Astrocyte of the hippocampus (primary cell): ENCODE data around the gene TFB2M.

Experiments used
- DNase-seq: peaks from one replicate; pipeline ENCODE4 v3.0.0; 2011; ENCODE audit warnings: low read depth, low spot score

TFB2M gene

GRCh38 chr1:246554201-246554600, 11.9 kb downstream of the TFB2M start:
- no peak for DNase-seq

DNA sequence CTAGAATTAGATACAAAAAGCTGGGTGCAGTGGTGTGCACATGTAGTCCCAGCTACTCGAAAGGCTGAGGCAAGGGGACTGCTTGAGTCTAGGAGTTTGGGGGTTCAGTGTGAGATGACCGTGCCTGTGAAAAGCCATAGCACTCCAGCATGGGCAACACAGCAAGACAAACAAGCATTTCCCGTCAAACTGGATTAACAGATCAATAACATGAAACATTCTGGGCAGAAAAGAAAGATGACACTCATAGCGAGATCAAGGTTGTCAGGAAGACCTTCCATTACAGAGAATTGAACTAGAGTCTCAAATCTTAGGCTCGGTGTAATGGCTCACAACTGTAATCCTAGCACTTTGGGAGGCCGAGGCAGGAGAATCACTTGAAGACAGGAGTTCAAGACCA, 14.0 kb downstream of the TFB2M start:
- DNase-seq = no peak

- no peak for DNase-seq
Observed at GRCh38 chr1:246550402-246550801, 15.7 kb downstream of the TFB2M start.

- DNase-seq = no peak
Observed at GRCh38 chr1:246549665-246550064, 16.4 kb downstream of the TFB2M start.

DNA sequence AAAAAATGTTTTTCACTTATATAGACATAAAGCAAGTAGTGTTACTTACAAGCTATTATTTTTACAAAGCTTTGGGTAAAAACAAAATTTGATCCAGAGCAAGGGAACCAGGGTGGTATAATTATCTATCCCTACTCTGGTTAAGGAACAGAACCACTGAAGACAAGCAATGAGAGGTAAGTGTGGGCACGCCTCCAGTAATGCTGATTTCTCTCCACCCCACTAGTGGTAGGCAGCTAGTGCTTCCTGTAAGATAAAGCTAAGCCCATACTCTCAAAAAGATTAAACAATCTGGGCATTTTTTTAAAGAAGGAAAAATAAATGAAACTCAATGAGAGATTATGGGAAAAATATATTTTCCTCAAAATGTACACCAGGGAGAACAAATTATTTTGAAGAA, 22.1 kb downstream of the TFB2M start:
- no peak for DNase-seq

DNA sequence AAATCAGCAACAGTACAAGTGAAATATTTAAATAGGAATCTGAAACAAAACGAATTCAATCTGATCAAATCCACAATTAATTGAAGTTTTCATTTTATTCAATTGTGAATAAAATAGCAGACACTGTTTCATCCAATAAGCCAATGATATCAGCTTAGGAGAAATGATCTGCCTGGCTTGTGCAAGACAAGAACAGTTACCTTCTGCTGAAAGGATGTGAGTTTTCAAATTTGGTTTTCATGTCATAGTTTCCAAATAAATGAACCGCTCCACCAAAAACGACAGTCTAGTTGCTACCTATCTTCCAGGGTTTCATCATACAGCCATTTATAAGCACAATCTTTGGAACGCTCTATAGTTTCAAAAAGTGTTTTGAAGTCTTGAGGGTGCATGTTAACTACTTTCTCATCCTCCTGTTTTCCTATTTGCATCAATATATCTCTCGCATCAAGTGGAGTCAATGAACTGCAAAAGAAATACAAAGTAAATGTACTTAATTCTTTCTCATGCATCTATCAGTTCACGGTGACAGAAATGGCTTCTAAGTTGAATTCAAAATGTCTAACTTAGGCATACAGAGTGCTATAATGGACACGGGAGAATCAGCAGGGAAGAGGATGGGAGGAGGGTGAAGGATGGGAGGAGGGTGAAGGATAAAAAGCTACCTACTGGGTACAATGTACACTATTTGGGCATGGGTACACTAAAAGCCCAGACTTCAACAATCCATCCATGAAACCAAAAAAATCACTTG, 25.1 kb downstream of the TFB2M start:
- DNase-seq = no peak

- DNase-seq = no peak
Observed at GRCh38 chr1:246537887-246538286, 28.2 kb downstream of the TFB2M start.

GRCh38 chr1:246537441-246537840, 28.6 kb downstream of the TFB2M start:
- DNase-seq = no peak

GRCh38 chr1:246534114-246534513, 31.9 kb downstream of the TFB2M start:
- DNase-seq = no peak

DNA sequence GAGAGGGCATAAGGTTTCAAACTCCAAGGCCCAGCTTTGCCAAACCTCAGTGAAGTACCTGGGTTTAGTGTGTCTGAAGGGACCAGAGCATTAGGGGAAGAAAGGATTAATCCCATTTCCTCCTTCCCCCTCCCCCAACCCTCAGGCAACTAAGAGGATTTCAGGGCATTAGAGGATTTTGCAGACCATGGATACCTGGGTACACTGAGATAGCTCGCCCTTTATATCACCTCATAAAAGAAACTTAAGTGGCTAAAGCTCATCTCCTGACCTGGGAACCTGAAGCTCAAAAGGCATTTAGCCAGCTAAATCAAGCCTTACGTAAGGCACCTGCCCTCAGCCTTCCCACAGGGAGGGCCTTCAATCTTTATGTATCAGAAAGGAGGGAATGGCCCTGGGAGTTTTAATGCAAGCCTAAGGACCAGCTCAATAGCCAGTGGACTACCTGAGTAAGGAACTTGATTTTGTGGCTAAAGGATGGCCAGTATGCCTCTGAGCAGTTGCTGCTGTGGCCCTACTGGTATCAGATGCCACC, 32.6 kb downstream of the TFB2M start:
- DNase-seq = no peak

DNA sequence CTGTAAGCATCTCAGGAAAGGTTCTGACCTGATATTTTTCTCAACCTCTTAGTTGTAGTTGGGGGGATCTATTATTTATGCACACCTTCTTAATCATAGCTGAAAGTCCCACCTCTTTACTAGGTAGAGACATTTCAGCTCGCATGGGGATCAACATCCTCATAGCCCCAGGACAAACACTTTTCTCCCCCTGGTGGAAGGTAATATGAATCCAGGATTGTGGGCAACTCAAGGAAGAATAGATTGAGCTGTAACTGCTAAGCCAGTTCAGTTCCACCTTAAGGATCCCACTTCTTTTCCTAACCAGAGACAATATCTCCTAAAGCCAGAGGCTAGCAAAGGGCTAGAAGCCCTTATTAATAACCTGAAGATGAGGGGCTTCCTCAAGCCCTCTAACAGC, 33.5 kb downstream of the TFB2M start:
- DNase-seq = no peak

GRCh38 chr1:246530482-246530881, 35.6 kb downstream of the TFB2M start:
- DNase-seq = no peak

- no peak for DNase-seq
Observed at GRCh38 chr1:246528933-246529731, 36.9 kb downstream of the TFB2M start.

DNA sequence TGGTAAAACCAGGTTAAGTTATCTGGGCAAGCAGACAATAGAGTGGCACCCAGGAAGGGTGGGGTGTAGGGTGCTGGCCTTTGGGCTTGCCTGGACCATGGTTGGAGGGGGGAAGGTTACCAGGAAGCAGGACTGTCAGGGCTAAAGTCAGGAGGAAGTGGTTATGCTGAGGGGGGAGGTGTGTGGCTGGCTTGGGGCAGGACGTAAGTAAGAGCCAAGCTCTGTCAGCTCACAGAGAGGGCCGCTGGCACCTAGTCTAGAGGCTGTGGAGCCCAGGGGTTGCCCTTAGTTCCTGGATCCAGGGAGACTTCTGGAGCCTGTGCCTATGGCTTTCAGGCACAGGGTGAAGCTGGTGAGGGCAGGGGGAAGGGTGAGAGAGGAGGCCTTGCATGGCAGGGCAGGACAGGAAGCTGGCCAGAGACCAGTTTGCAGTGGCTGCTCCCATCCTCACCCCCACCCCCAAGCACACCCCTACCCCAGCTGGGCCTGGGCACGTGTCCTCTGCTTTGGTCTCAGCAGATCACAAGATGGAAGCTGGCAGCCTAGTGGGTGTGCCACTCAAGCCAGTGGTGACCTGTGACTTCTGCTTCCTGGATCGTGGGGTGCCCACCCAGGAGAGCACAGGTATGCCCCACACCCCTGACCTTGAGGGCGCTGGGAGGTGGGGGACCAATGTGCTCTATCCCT, 38.5 kb downstream of the TFB2M start:
- no peak for DNase-seq

DNA sequence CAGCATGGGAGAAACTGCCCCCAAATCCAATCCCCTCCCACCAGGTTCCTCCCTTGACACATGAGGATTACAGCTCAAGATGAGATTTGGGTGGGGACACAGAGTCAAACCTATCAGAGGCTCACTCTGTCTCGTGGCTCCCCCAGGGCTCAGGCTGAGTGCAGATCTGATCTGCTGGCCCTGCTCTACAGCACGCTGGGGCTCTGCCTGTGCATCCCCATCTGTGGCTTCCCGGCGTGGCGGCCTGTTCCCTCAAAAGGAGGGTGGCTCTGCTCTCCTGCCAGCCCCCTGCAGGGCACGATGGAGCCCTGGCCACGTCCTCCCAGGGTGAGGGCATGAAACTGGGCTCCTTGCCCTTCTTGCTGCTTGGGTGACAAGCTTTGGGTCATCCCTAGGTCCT, 39.1 kb downstream of the TFB2M start:
- DNase-seq = no peak

- DNase-seq = no peak
Observed at GRCh38 chr1:246526380-246526779, 39.7 kb downstream of the TFB2M start.

DNA sequence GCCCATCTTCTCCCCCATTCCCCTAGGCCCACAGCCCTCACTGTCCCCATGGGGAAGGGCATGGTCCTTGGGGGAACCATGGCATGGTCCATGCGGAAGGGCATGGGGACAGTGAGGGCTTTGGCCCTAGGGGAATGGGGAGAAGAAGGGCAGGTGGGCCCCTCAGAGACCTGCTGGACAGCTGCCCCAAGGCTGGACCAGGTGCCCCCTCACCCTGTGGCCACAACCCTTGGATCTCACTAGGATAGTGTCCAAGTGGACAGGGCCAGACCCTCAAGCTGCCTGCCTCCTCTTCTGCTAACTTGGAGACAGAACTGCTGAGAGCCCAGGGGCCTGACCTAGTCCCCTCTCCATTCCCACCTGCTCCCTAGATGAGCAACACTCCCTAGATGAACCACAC, 46.5 kb downstream of the TFB2M start:
- no peak for DNase-seq

DNA sequence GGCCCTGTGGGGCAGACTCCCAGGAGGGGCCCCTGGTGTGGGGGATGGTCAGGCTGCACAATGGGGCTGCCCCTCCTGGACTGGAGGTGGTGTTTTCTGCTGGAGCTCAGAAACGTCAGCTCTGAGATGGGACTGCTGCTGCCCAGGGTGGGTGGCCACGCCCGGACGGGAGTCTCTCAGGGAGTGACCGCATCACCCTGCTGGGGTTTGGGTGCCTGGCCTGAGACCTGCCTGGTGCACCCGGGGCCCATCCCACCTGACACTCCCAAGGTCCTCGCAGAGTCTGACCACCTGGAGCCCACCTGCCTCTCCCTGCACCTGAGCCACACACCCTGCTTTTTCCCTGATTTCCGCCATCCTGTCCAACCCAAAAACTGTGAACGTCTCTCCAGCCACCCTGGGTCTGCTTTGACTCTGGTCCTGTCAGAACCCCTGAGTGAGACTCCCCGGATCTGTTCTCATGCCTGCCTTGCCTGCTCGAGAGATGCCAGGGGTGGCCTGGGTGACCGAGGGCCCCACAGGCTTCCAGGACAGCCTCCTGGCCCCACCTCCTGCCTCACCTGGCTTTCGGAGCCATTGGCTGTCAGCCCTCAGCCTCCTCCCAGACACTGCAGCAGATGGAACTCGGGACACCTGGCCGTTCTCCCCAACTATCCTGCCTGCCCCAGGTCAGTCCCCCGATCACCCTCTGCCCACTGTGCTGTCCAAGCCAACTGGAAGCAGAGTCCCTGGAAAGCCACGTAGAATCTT, 47.4 kb downstream of the TFB2M start:
- DNase-seq = no peak

DNA sequence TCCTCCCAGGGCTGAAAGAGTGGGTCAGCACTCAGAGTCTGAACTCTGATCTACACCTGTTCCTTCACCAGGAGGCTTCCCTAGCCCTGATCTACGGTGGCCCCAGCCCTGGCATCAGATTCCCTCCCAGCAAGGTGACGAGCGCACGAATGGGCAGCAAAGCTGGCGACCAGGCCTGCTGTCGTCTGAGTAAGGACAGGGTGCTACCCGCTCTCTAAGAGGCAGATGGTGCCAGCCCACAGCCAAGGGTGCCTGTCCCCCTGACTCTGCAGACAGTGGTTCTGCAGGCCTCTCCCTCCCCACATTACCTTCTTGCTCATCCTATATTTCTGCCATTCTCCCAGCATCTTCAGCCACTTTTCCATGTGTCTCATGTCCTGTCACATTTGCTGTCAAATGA, 48.7 kb downstream of the TFB2M start:
- no peak for DNase-seq

DNA sequence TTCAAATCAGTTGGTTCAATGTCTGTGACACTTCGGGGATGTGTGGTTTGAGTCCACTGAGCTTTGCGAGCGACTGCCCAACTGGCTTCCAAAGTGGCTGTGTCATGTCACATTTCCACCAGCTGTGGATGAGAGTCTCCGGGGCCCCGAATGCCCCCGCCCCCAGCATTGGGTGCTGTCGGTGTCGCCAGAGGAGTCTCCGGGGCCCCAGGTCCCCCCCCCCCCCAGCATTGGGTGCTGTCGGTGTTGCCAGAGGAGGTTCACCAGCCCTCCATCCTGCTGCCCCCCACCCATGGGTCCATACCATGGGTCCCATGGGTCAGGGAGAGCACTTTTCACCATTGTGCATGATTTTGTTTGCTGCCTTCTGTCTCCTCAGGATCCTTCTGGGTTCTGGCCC, 49.9 kb downstream of the TFB2M start:
- DNase-seq = no peak

DNA sequence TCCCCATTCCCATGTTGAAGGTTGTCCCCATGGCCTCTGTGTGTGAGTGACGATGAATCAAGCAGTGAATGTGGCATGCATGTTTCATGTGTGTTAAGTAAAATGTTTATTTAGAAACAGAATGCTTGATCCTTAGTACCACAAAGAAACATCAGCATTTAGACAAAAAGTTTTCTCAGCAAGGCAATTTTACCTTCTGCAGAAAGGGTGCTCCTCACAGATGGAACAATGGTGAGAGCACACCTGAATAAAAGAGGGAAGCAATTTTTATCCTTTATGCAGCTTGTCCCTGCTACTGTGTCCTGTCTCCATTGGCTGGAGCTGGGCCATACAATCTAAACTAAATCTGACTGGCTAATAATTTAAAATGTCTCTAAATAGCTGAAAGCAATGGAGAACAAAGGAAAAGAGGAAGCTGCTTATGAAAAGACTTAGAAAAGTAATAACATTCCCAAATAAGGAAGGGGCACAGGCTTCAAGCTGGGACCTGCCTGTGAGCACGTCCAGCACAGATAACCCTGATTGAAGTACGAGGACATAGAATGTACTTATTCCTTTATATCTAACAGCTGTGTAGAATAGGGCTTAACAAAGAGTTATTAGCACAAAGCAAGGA, 50.6 kb downstream of the TFB2M start:
- no peak for DNase-seq
